Measurements from ENCODE around the gene FOXP2. TPM values are rescaled to one million over a fixed set of nuclear protein-coding genes. Genes with fewer than 3 reads are reported as not detected.

FOXP2 gene
- total RNA-seq, 2 donors from 2014 or later = 9.9 to 10.0 TPM

Small RNA genes within 50 kb of the gene (microRNA-seq; reads per million reads assigned to microRNA genes)
- gene MIR3666 (ENCODE audit: borderline microRNAs expressed in 2 of 2) = 0 reads per million in 2 donors
